ENCODE data around the gene PDP2. TPM values are rescaled to one million over a fixed set of nuclear protein-coding genes. Genes with fewer than 3 reads are reported as not detected.

Gene PDP2
- total RNA-seq, 1 experiment from 2014 or later = 23.1 TPM

GRCh38 chr16:66840883-66841282 lies 39.4 kb upstream of the PDP2 start:
- Histone ChIP-seq H2BK20ac (ENCODE audit: low read depth, low read length, poor library complexity, severe bottlenecking) (no peak overlapping the region), H4K91ac (ENCODE audit: insufficient read length, low read depth, low read length) (no peak overlapping the region), H3K4ac (ENCODE audit: low read depth, low read length) (no peak overlapping the region), H3K9me3 (ENCODE audit: control insufficient read depth, low read depth, low read length) (no peaks in the 10 kb centered on the region), H2BK15ac (ENCODE audit: low read depth, low read length) (no peak overlapping the region), H3K14ac (ENCODE audit: insufficient read depth, low read length) (no peak overlapping the region), H2BK12ac (ENCODE audit: insufficient read length, low read depth, low read length) (no peak overlapping the region), H2BK5ac (ENCODE audit: insufficient read length, low read length) (no peak overlapping the region), H2AK5ac (ENCODE audit: insufficient read length, low read length) (no peak overlapping the region), H3K79me2 (ENCODE audit: insufficient read depth, low read length) (no peaks in the 10 kb centered on the region), H4K8ac (replicated peaks; ENCODE audit: insufficient read length, low read depth, low read length) (no peak overlapping the region), H3K23ac (ENCODE audit: insufficient read length, low read depth, low read length) (no peak overlapping the region), H3K27ac (ENCODE audit: insufficient read length, low read depth, low read length) (no peak overlapping the region), H3K23me2 (ENCODE audit: insufficient read length, low read depth, low read length, poor library complexity, severe bottlenecking) (peaks cover 13% of the 10 kb centered on the region), H2AFZ (ENCODE audit: low read length) (no peak overlapping the region), H3K9ac (ENCODE audit: extremely low read depth, insufficient read length, low read length) (no peak overlapping the region), H3K4me2 (ENCODE audit: insufficient read depth, insufficient read length, low read length) (no peak overlapping the region), H4K5ac (ENCODE audit: insufficient read length, low read depth, low read length) (no peak overlapping the region), H3K79me1 (ENCODE audit: insufficient read depth, low read depth, low read length, poor library complexity, severe bottlenecking) (no peaks in the 10 kb centered on the region), H3K4me1 (ENCODE audit: insufficient read depth, low read length) (no peaks in the 10 kb centered on the region; the same call in 1 of the 2 replicates), H2BK120ac (ENCODE audit: low read depth, low read length, poor library complexity, severe bottlenecking) (no peak overlapping the region), H3T11ph (ENCODE audit: low read length) (no peak overlapping the region), H3K18ac (ENCODE audit: insufficient read length, low read depth, low read length) (no peak overlapping the region), H3K27me3 (ENCODE audit: insufficient read depth, low read length) (peaks cover 17% of the 10 kb centered on the region), H4K20me1 (ENCODE audit: control insufficient read depth, insufficient read depth, insufficient read length) (no peaks in the 10 kb centered on the region), H3K56ac (ENCODE audit: insufficient read length, low read depth, low read length) (no peak overlapping the region)
- DNase-seq = no peak
- TF ChIP-seq CTCF (conservative IDR thresholded peaks at IDR 0.05) = no peak
- Mint-ChIP-seq H3K27me3 (ENCODE audit: low read depth) (peaks cover 78% of the 10 kb centered on the region), H3K9me3 (peaks cover 5 to 6% of the 10 kb centered on the region in 2 experiments; a peak in 3 of 5 replicates), H3K27ac (no peak overlapping the region), H3K4me1 (peaks cover 2 to 13% of the 10 kb centered on the region in 2 experiments; a peak in 3 of 4 replicates), H3K4me3 (no peak overlapping the region), H3K36me3 (ENCODE audit: insufficient read depth in 1 of 3, low read depth in 3 of 3) (no peaks in the 10 kb centered on the region)
- no CpG with 5 or more reads among the region's 3 CpGs for WGBS (ENCODE audit: extremely low coverage, insufficient read length, low lambda C conversion rate)
